GM18868 (cell line): ENCODE results near the gene DGKA.
"Not testable (repeated sequence)": the region's sequence is repeated elsewhere in the genome, so short reads cannot be mapped to it uniquely, and the experiment has no call there.

Experiments used
- ATAC-seq: cut with Tn5 transposase; IDR thresholded peaks from one replicate; pipeline ENCODE4 v1.9.1; 2021; ENCODE audit warnings: mild to moderate bottlenecking, moderate library complexity; ENCODE audit not compliant: unreplicated experiment

DGKA gene

DNA sequence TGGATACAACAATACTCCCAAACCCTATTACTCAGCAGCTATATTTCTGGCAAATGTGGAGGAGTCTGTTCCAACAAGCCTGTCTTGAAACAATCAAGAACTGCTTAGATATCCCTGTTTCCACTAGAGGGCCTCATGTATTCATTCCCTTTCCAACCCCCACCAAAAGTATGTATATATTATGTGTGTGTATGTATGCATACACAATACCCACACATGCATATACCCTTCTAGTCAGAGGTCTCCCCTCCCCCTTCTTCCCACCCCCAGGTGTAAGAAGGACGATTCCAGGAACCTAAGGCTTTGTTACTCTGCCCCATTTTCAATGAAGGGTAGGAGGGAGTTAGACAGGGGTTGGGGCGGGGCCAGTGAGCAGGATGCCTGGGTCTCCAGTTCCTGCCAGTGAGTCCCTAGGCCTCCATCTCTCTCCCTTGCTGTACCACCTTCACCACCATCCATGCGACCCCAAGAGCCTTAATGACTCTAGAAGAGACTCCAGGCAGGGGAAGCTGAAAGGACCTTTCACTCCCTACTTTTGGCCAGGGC is at the start of gene DGKA:
Gene DGKA (plus strand): TSS at position 392 of the 546 bp plus-strand sequence. CDS start 5,342 bp downstream, outside the sequence.
- ATAC-seq = no peak

DNA sequence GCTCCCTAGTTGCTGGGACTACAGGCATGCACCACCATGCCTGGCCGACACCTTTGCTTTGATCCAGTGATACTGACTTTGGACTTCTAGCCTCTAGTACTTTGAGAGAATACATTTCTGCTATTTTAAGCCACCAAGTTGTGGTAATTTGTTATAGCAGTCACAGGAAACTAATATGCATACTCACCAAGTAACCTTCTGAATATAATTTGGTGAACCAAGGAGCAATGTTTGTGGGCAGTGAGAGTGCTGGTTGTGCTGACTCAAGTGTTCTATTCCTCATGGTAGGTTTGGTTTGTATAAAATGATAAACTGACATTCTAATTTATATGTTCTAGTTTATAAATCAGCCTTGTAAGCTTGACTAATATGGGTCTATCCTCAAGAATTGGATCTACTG is 45.8 kb upstream of the DGKA start:
- no peak for ATAC-seq

DNA sequence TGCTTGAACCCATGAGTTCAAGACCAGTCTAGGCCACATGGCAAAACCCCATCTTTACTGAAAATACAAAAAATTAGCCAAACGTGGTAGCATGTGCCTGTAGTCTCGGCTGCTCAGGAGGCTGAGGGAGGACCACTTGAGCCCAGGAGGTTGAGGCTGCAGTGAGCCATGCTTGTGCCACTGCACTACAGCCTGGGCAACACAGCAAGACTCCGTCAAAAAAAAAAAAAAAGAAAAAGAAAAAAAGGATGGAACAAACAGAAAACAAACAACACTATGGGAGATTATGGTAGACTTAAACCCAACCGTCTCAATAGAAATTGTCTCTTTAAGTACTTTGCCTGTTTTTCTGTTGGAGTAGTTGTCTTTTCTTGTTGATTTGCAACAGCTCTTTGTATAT is 39.7 kb upstream of the DGKA start:
- ATAC-seq = no peak

DNA sequence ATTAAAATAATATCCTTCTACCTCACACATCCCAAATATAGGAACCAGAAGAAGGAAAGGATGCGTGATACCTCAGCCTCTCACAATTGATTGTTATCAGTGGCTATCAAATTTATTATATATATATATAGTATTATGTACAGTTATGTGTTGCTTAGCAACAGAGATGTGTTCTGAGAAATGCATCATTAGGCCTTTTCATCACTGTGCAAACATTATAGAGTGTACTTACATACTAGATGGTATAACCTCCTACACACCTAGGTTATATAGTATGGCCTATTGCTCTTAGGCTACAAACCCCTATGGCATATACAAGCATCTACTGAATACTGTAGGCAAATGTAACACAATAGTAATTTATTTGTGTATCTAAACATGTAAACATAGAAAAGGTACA is 37.2 kb upstream of the DGKA start:
- ATAC-seq = no peak

DNA sequence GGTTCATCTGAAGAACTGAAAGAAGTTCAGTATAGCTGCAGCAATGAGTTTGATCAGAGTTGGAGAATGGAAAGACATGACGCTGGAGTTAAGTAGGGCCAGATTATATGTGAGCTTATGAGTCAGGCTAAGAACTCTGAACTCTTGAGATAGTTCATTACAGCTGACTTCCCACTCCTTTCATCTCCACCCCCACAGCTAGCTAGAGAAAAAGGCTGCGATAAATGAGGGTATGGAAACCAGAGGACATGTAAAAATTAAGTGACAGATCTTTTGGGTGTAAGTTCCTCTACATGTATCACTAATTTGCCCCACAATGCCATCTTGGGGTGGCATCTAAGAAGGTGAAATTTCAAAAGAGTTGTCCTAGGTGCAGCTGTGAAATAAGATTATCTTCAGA is 31.9 kb upstream of the DGKA start:
- ATAC-seq = no peak

DNA sequence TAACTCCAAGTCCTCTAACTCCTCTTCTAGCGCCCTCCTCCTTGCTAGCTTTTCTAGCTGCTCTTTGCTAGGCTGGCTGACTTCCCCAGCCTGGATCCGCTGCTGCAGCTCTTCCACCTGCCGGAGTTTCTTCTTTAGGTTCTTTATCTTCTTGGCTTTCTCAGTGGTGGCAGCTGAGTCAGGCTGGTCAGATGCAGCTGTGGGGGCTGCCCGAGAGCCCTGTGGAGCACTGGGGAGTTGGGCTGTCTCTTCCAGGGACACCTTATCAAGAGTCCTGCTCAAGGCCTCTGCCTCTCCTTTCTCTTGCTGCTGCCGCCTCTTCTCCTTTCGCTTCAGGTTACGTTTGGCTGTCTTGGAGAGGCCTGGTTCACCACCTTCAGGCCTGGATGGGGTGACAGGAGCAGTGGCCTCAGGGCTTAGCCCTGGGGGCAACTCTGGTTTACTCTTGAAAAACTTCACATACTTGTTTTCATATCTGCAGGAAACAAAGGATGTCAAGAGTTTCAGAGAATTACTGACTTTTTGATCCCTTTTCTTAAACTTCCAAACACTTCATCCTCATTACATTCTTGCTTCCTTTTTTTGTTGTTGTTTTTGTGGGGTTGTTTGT is 29.0 kb upstream of the DGKA start:
- ATAC-seq = no peak

DNA sequence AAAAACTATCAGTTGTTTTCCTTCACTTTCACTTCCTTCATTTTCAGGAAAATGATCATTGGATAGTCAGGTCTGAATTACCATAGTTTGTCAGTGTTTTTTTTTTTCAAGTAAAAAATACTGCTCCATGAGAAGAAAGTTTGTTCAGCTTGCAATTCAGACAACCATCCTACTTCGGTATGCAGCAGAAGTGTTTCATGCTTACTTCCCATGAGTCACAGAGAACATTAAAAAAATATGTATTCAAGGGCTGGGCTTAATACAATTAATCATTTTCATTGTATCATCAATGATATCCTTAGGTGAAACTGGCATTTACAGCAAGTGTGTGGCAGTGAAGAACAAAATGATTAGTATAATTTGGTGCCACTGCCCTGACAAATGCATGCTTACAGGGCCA is 24.9 kb upstream of the DGKA start:
- no peak for ATAC-seq

DNA sequence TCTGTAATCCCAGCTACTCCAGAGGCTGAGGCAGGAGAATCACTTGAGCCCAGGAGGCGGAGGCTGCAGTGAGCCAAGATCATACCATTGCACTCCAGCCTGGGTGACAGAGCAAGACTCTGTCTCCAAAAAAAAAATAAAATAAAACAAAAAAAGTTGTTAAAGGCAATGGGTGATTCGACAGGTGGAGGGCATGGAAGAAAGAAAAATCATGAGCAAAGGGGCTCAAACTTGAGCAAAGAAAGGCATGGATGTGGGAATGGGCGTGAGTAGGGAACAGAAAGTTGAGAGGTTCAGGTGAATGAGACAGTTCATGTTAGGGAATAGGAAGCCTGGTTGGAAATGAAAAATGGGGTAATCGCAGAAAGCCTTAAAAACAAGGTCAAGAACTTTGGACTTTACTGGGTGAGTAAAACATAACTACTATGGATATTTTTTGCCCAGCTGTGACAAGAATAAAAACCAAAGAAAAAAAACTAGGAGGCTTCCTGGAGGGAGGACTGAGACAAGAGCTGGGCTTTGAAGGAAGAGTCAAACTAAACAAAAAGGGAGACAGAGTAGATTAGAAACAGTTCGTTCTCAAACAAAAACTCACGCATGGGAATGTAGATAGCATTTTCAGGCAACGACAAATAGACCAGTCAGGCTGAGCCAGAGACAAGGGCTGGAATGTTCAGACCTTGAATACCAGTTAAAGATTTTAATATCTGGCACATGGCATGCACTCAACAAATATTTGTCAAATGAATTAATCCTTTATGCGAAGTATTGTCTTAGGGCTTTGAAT is 22.0 kb upstream of the DGKA start:
- ATAC-seq = no peak

DNA sequence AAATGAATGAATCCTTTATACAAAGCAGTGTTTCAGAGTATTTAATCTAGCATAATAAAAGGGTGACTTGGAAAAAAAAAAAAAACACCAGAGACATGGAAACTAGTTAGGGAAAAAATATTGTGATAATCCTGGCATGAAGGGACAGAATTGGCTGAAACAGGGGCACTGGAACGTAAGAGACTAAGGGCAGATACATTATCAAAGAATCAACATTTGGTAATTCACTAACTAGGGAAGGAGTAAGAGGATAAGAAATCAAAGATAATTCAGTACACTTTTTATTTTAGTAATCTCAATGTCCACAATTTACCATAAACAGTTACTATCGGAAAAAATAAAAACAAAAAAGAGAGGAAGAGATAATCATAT is 21.5 kb upstream of the DGKA start:
- no peak for ATAC-seq

DNA sequence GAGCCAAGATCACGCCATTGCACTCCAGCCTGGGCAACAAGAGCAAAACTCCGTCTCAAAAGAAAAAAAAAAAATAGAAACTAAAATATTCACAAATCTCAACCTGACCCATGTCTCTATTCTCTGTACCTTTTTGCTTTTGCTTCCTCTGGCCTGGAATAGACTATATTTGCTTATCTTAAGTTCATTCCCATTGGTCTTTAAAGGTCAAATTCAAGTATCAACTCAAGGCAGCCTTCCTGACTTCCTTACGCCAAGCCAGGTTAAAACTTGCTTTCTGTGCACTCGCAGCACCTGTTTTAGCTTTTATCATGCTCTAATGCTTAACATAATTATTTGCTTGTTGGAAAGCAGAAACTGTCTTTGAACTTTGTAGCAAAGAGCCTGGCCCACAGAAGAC is 18.1 kb upstream of the DGKA start:
- no peak for ATAC-seq

DNA sequence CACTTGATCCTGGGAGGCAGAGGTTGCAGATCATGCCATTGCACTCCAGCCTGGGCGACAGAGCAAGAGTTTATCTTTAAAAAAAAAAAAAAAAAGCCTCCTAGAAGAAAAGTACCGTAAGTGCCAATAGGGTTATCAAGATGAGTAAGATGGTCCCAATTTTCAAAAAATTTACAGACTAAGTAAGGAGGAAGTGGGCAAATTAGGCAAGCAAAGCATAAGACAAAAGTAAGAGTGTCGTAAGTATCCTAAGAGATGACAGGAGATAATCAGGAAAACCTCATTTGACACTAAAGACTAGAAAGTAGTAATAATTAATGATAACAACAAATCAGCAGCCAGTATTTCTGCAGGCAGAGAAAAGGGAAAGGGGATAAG is 15.5 kb upstream of the DGKA start:
- no peak for ATAC-seq

DNA sequence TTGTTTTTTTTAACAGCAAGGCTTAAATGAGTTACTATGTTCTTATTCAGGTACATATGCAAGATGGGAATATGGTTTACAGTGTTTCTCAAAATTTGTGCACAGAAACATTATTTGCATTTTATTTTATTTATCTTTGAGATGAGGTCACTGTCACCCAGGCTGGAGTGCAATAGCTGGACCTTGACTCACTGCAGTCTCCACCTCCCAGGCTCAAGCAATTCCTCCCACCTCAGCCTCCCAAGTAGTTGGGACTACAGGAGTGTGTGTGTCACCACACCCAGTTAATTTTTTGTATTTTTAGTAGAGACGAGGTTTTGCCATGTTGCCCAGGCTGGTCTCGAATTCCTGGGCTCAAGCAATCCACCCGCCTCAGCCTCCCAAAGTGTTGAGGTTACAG is 11.9 kb upstream of the DGKA start:
- ATAC-seq = not testable (repeated sequence)

DNA sequence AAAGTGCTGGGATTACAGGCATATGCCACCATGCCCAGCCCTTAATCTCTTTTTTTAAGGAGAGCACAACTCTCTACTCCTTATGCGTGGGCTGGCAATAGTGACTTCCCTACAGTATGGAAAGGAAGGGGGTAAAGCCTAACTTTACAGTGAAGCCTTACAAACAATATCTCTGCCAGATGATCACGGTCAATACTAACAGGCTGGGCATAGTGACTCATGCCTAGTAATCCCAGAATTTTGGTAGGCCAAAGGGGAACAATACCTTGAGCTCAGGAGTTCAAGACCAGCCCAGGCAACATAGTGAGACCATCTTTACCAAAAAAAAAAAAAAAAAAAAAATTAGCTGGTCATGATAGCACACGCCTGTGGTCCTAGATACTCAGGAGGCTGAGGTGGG is 8.8 kb upstream of the DGKA start:
- no peak for ATAC-seq

DNA sequence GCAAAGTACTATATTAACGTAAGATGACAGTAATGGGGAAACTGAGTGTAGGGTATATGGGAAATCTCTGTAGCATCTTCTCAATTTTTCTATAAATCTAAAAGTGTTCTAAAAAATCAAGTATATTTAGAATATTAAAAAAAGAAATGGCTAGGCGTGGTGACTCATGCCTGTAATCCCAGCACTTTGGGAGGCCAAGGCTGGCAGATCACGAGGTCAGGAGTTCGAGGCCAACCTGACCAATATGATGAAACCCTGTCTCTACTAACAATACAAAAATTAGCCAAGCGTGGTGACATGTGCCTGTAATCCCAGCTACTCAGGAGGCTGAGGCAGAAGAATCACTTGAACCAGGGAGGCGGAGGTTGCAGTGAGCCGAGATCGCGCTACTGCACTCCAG is 7.3 kb upstream of the DGKA start:
- ATAC-seq = not testable (repeated sequence)

DNA sequence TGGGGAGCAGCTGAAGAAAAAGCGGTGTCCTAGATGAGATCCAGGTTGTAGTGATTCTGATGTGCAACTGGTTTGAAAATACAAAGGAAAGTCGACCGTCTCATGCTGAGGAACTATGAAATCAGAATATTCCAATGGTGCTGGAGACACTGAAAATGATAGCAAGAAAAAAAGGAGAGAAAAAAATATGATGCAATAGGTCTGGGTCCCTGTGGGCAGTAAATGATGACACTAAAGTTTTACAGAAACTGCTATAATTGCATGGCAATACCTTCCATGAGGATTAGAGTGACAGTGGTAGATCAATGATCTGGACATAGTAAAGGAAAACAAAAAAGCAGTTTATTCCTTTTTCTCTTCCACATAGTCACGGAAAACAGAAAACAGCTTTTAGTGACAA is 5.6 kb upstream of the DGKA start:
- ATAC-seq = no peak

DNA sequence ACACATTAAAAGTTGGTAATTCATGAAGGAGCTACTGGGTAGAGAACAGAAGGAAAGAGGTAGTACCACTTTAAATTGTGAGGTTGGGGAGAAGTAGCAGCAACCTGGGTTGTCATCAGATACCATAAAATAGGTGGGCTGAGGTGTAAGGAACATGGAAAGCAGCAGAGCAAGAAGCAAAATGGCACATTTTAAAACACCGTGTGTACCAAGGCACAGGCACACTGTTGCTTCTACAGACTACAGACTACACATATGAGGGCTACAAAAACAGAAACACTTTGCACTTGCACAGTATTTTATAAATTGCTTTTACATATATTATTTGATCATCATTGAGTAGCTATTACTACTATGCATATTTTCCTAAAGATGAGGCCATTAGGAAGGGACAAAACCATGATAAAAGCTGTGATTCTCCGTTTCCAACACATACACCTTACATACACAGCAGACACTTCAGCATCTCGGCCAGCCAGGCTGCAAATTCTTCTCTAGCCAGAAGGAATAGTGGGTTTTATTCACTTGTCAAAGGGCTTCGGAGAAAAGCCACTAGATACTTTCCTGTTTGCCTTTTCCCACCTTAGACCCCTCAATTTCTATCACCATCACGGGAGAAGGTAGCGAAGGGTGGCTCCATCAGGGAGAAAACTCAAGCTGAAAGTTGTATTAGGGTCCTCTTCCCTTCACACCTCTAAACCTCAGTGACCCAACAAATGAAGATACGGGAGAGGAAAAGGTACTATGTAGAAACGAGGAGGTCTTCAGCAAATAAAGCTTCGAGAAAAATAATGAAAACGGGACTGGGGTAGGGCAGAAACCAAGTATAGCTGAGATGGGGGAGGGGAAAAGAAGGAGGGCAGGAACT is 4.9 kb upstream of the DGKA start:
- ATAC-seq = peak; percentile 11

DNA sequence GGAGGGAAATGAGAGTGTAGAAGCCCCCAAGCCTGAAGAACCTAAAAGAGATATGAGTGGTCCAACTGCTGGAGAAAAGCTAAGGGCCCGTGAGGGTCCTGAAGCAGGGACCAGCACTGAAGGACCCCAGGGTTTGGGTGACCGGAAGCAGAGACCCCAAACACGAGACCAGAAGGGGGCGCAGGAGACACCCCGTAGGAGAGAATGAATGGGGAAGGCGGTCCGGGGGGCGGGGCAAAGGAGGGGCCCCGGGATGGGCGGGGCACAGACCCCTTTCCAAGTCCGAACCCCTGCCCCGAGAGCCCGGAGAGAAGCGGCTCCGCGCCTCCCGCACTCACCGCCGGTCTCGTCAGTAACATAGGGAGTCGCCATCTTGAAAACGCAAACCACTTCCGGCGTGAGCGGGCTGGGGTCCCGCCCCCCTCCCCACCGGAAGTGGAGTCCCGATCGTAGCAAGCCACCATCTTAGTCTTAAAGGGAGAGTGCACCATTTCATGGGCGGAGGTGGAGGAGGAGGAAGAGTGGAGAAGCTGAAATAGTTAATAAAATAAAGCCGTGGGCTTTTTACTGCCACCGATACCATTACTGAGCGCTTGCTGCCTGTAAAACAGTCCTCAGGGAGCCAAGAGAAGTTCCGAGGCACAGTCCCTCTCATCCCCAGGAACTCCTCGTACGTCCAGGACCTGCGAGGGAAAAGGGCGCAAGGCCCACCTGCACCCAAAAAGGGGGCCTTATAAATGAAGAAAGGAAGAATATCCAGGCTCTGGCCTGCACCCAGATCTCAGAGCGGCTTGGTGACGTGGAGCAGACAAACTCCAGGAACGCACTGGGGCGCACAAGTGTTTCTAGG is 4.0 kb upstream of the DGKA start:
- peak; percentile 42 for ATAC-seq

DNA sequence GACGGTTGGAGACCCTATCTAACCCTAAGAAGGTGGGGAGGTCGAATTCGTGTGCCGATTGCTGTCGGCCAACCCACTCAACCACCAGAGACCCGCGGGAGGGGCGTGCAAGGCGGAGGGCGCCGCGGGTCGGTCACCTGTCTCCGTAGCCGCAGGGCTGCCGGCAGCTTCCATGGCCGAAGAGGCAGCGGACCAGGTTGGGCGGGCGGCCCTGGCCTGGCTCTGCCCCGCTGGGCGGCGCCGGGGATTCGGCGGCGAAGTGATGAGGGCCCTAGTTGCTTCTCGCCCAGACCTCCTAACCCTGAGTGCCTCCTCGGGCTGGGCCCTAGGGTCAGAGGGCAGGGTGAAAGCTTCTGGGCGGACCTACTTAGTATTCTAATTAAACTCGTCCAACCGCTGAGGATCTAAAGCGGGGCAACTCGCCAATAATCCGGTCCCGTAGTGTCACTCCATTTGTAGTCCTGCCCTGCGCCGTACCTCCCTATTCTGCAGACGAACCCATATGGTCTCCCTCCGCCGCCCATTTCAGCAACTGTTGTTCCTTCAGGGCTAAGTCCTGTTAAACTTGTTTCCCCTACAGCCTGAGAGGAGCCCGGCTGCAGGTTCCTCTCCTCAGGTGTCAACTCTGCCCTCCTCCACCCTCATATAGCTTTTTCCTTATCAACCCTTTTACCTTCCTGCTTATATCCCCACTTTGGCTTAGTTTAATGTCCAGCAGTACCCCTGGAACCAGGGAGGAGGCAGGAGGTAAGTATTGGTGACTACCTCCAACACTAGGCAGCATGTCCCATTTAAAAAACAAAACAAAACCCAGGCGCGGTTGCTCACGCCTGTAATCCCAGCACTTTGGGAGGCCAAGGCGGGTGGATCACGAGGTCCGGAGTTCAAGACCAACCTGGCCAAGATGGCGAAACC is 3.1 kb upstream of the DGKA start, which contains the start of gene PYM1:
Gene PYM1 (minus strand): TSS at position 307 of the 915 bp plus-strand sequence. CDS start 133 bp downstream, at position 174.
- peak; percentile 18 for ATAC-seq

DNA sequence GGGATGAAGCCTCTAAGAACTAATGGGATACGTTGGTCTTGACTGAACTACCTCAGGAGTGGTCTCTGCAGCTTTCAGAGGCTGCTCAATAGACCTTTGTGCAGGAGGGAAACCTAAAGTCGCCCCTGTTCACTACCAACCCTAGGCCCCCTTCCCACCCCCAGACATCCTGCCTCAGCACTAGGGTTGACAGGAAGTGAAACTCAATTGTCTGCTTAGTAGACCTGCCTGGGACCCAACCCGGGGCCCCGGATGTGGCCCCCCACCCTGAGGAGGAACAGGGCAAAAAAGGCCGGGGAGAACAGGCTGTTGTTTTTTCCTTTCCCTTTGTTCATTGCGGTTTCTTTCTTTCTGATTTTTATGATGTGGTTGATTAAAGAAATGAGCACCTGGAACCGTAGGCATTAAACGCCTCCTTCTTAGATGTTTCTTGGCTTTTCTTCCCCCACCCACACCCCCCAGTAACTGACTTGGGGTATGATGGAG is 1.6 kb upstream of the DGKA start:
- peak; percentile 50 for ATAC-seq
